ENCODE data around the gene SBNO2. TPM values are rescaled to one million over a fixed set of nuclear protein-coding genes. Genes with fewer than 3 reads are reported as not detected.

Gene SBNO2
- total and polyA plus RNA-seq, 4 donors, result 7.2 to 17.9 (median 11.7) TPM

- no peak overlapping the region for H3K27ac ChIP-seq (ENCODE audit: low read depth, low read length)
- no peaks in the 10 kb centered on the region for H3K9me3 ChIP-seq (ENCODE audit: control insufficient read depth, insufficient read depth, low read length)
- WGBS (ENCODE audit: insufficient coverage), result 93% methylated on average over 32 of the region's 37 CpGs
- H3K4me1 ChIP-seq (ENCODE audit: control insufficient read depth, insufficient read depth, low read length), result peaks cover 51% of the 10 kb centered on the region
- H3K27me3 ChIP-seq (ENCODE audit: control insufficient read depth, insufficient read depth, low read length), result no peaks in the 10 kb centered on the region
- peaks cover 83% of the 10 kb centered on the region for H3K36me3 ChIP-seq (ENCODE audit: control insufficient read depth, insufficient read depth, low read length)
- DNase-seq (ENCODE audit: low read depth in 4 of 6, low spot score in 6 of 6), result no peak
- no peak overlapping the region for H3K4me3 ChIP-seq (ENCODE audit: low read depth, low read length)
Measured at GRCh38 chr19:1218751-1219567, 44.9 kb upstream of the SBNO2 start.

DNA sequence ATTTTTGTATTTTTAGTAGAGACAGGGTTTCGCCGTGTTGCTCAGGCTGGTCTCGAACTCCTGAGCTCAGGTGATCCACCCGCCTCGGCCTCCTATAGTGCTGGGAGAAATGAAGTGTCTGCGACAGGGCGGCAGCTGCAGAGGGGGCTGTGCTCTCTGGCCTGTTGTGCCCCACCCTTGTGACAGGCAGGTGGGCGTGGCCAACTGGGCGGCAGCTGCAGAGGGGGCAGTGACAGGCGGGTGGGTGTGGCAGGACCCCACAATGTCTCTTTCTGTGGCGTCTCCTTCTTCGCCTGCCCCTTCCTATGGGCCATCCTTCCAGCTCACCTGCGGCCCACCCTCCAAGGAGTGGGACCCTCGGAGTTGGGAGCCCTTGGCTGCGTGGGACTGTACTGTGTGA is 43.3 kb upstream of the SBNO2 start:
- DNase-seq (ENCODE audit: low read depth in 4 of 6, low spot score in 6 of 6), result no peak
- H3K4me1 ChIP-seq (ENCODE audit: control insufficient read depth, insufficient read depth, low read length), result peaks cover 60% of the 10 kb centered on the region
- no peaks in the 10 kb centered on the region for H3K9me3 ChIP-seq (ENCODE audit: control insufficient read depth, insufficient read depth, low read length)
- WGBS (ENCODE audit: insufficient coverage), result 90% methylated on average over 14 of the region's 15 CpGs
- H3K27ac ChIP-seq (ENCODE audit: low read depth, low read length), result no peak overlapping the region
- peaks cover 80% of the 10 kb centered on the region for H3K36me3 ChIP-seq (ENCODE audit: control insufficient read depth, insufficient read depth, low read length)
- H3K27me3 ChIP-seq (ENCODE audit: control insufficient read depth, insufficient read depth, low read length), result no peaks in the 10 kb centered on the region
- no peak overlapping the region for H3K4me3 ChIP-seq (ENCODE audit: low read depth, low read length)

DNA sequence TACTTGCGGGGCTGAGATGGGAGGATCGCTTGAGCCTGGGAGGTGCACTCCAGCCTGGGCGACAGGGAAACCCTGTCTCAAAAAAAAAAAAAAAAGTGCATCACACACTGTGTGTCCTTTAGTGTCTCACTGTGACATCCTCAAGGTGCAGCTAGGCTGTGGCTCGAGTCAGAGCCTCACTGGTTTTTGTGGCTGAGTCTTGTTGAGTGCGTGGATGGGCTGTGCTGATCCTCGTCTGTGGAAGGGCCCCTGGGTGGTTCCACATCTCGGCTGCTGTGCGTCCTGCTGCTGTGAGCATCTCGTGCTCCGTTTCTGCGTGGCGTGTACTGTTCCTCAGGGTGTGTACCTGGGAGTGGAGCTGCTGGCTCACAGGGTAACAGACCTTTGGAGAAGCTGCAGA is 42.7 kb upstream of the SBNO2 start:
- H3K9me3 ChIP-seq (ENCODE audit: control insufficient read depth, insufficient read depth, low read length), result no peaks in the 10 kb centered on the region
- H3K27ac ChIP-seq (ENCODE audit: low read depth, low read length), result no peak overlapping the region
- WGBS (ENCODE audit: insufficient coverage), result 88% methylated on average over 9 of the region's 12 CpGs
- no peaks in the 10 kb centered on the region for H3K27me3 ChIP-seq (ENCODE audit: control insufficient read depth, insufficient read depth, low read length)
- peaks cover 60% of the 10 kb centered on the region for H3K4me1 ChIP-seq (ENCODE audit: control insufficient read depth, insufficient read depth, low read length)
- DNase-seq (ENCODE audit: low read depth in 4 of 6, low spot score in 6 of 6), result no peak
- peaks cover 80% of the 10 kb centered on the region for H3K36me3 ChIP-seq (ENCODE audit: control insufficient read depth, insufficient read depth, low read length)
- no peak overlapping the region for H3K4me3 ChIP-seq (ENCODE audit: low read depth, low read length)

DNA sequence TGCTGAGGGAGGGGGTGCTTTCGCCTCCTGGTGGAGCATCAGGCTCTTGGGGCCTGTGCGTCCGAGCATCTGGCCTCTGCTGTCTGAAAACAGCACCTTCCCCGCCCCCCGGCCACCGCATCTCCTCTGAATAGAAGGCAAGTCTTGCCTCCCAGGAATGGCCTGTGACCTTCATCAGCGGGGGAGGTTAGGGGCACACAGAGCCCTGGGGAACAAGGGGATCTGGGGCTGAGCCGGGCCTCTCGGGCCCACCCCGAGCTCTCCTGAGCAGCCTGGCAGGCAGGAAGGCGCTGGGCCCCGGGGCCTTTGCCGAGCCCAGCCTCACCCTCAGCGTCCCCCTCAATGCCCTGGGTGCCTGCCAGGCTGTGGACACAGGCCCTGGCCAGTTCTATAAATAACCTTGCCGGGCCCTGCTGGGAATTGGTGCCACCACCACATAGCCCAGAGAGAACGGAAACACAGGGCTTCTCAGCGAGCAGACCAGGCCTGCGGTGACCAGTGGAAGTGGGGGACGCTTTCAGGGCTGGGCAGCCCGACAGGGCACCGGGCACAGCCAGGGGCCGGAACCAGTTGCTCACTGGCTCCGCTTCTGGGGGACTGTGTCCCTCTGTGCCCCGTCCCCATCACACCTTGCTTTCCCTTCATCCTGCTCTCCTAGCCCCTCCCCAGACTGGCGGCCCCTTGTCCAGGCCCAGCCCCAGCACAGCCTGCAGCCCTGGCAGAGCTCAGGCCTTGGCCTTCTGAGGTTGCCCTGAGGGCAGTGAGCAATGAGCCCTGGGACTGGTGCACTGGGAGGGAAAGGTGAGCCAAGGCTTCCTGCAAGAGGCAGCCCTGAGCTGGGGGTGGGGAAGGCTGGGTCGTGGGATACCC is 41.0 kb upstream of the SBNO2 start:
- Histone ChIP-seq H3K9me3 (ENCODE audit: control insufficient read depth, insufficient read depth, low read length) (no peaks in the 10 kb centered on the region), H3K27ac (ENCODE audit: low read depth, low read length) (peak overlapping the region; percentile 62), H3K27me3 (ENCODE audit: control insufficient read depth, insufficient read depth, low read length) (no peaks in the 10 kb centered on the region), H3K4me3 (ENCODE audit: low read depth, low read length) (no peak overlapping the region), H3K36me3 (ENCODE audit: control insufficient read depth, insufficient read depth, low read length) (peaks cover 76% of the 10 kb centered on the region), H3K4me1 (ENCODE audit: control insufficient read depth, insufficient read depth, low read length) (peaks cover 68% of the 10 kb centered on the region)
- peak in 1 of 6 donors; percentile 74 for DNase-seq (ENCODE audit: low read depth in 4 of 6, low spot score in 6 of 6)
- 52% methylated on average over 24 of the region's 26 CpGs for WGBS (ENCODE audit: insufficient coverage)

DNA sequence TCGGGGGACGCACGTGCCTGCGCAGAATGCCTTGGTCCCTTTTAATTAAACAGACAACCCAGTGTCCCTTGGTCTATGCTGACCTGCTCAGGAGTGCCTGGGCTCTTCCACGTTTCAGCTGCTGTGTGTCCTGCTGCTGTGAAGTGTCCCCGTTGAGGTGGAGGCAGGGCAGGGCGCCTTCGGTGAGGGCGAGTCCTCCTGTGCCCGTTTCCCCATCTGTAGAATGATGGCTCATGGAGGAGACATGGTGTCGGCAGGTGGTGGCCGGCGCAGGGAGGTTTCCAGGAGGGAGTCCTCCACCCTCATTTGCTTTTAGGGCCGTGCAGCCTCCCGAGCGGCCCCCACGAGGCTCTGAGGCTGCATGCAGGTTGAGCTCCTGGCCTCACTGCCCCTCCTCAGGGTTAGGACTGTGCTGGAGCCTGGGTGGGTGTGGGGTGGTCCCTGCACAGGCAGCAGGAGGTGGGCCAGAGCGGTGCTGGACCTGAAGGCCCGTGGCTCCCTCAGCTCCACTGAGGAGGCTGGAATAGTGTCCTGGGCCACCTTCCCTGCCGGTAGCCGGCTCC is 40.3 kb upstream of the SBNO2 start:
- Histone ChIP-seq H3K4me3 (ENCODE audit: low read depth, low read length) (no peak overlapping the region), H3K27ac (ENCODE audit: low read depth, low read length) (peak overlapping the region; percentile 62), H3K4me1 (ENCODE audit: control insufficient read depth, insufficient read depth, low read length) (peaks cover 72% of the 10 kb centered on the region), H3K36me3 (ENCODE audit: control insufficient read depth, insufficient read depth, low read length) (peaks cover 78% of the 10 kb centered on the region), H3K27me3 (ENCODE audit: control insufficient read depth, insufficient read depth, low read length) (no peaks in the 10 kb centered on the region), H3K9me3 (ENCODE audit: control insufficient read depth, insufficient read depth, low read length) (no peaks in the 10 kb centered on the region)
- DNase-seq (ENCODE audit: low read depth in 4 of 6, low spot score in 6 of 6), result no peak
- WGBS (ENCODE audit: insufficient coverage), result 72% methylated on average over 17 of the region's 21 CpGs

DNA sequence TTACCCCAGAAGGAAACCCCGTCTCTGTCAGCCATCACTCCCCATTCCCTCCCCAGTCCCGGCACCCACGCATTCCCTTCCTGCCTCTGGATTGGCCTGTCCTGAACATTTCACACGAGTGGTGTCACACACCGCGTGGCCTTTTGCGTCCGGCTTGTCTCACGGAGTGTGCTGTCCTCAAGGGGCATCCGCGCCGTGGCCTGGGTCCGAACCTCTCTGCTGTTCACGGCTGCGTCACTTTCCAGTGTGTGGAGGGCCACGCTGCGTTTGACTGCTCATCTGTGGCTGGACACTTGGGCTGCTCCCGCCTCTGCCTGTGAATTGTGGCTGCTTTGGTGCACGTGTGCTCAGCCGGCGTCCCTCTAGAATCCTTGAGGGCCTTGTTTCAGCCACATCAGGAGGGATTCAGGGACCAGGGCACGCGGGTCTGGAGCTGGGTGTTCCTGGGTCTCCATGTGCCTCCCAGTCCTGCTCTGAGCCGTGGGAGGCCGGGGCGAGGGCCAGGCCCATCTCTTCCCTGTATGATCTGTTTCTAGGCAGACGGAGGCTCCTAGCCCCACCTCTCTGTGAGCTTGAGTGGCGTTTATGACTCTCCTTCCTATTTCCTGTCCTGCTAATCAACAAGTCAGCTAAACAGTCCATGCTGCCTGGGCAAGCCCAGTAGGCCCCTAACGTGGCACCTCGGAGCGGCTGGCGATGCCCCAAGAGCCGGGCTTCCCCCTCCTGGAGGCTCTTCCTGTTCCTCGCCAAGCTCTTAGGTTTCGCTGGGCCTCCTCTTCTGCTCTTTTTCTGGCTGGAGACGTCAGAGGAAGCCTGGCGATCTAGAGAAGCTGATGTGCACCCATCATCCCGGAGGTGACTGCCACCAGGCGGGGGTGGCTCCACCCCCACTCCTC is 39.6 kb upstream of the SBNO2 start:
- peak overlapping the region; percentile 62 for H3K27ac ChIP-seq (ENCODE audit: low read depth, low read length)
- no peak overlapping the region for H3K4me3 ChIP-seq (ENCODE audit: low read depth, low read length)
- H3K4me1 ChIP-seq (ENCODE audit: control insufficient read depth, insufficient read depth, low read length), result peaks cover 79% of the 10 kb centered on the region
- no peaks in the 10 kb centered on the region for H3K9me3 ChIP-seq (ENCODE audit: control insufficient read depth, insufficient read depth, low read length)
- DNase-seq (ENCODE audit: low read depth in 4 of 6, low spot score in 6 of 6), result peak in 1 of 6 donors; percentile 39
- H3K36me3 ChIP-seq (ENCODE audit: control insufficient read depth, insufficient read depth, low read length), result peaks cover 79% of the 10 kb centered on the region
- WGBS (ENCODE audit: insufficient coverage), result 64% methylated on average over 39 of the region's 39 CpGs
- H3K27me3 ChIP-seq (ENCODE audit: control insufficient read depth, insufficient read depth, low read length), result no peaks in the 10 kb centered on the region

DNA sequence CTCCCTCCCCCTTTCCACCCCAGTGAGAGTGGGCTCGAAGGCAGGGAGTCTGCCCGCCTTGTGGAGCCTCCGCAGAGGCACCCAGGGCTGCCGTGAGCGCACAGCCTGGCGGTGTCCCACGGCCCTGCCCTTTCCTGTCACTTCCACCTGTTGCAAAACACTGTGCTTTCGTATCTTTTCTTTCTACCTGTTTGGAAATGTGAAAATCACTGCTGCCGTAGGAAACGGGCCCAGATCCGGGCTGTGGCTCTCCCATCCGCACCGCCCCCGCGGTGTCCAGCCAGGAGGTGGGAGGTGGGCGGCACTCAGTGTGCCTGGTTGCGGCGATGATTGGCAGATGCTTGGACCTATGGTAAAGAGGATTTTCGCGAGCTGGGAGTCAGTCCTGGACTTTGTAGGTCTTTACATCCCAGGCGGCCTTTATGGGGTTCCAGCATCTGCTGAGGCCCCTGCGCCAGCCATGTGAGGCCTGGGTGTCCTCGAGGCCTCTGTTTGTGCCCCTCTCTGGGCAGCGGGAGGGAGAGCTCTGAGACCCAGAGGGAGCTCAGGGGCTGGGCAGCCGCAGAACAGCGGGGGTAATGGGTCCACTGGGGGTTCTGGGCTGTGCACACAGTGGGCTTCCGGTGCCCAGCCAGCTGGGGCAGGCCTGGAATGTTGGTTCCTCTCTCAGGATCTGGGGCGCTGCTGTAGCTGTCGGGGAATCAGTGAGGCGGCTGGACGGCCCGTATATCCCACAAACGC is 37.6 kb upstream of the SBNO2 start:
- Histone ChIP-seq H3K27me3 (ENCODE audit: control insufficient read depth, insufficient read depth, low read length) (no peaks in the 10 kb centered on the region), H3K4me1 (ENCODE audit: control insufficient read depth, insufficient read depth, low read length) (peaks cover 88% of the 10 kb centered on the region), H3K36me3 (ENCODE audit: control insufficient read depth, insufficient read depth, low read length) (peaks cover 76% of the 10 kb centered on the region), H3K9me3 (ENCODE audit: control insufficient read depth, insufficient read depth, low read length) (no peaks in the 10 kb centered on the region), H3K27ac (ENCODE audit: low read depth, low read length) (no peak overlapping the region), H3K4me3 (ENCODE audit: low read depth, low read length) (no peak overlapping the region)
- no peak for DNase-seq (ENCODE audit: low read depth in 4 of 6, low spot score in 6 of 6)
- 77% methylated on average over 26 of the region's 33 CpGs for WGBS (ENCODE audit: insufficient coverage)

GRCh38 chr19:1210227-1210538 is 36.1 kb upstream of the SBNO2 start:
- Histone ChIP-seq H3K36me3 (ENCODE audit: control insufficient read depth, insufficient read depth, low read length) (peaks cover 70% of the 10 kb centered on the region), H3K27ac (ENCODE audit: low read depth, low read length) (peak overlapping the region; percentile 42), H3K9me3 (ENCODE audit: control insufficient read depth, insufficient read depth, low read length) (no peaks in the 10 kb centered on the region), H3K4me3 (ENCODE audit: low read depth, low read length) (no peak overlapping the region), H3K27me3 (ENCODE audit: control insufficient read depth, insufficient read depth, low read length) (no peaks in the 10 kb centered on the region), H3K4me1 (ENCODE audit: control insufficient read depth, insufficient read depth, low read length) (peaks cover 82% of the 10 kb centered on the region)
- WGBS (ENCODE audit: insufficient coverage), result 50% methylated on average over 5 of the region's 13 CpGs
- peak in 1 of 6 donors; percentile 57 for DNase-seq (ENCODE audit: low read depth in 4 of 6, low spot score in 6 of 6)
